ENCODE results near the gene MBNL1.

The MBNL1 gene

DNA sequence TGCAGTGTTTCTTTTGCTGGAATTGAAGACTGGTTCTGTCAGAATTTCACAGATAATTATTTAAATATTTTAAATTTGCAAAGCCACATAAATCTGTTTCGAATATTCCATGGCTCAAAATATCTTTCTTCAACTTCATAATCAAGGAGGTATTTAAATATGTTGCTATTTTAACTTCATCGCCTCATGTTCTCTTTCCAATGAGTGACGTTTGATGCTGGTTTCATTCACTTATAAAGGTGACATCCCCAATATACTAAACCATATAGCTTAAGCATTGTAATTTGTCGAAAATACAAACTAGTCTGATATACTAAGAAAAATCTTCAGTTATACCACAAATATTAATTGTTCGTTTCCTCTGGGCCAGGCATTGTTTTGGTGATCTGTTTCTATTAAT, 22.5 kb downstream of the MBNL1 start:
- TF ChIP-seq, protein P1, sequence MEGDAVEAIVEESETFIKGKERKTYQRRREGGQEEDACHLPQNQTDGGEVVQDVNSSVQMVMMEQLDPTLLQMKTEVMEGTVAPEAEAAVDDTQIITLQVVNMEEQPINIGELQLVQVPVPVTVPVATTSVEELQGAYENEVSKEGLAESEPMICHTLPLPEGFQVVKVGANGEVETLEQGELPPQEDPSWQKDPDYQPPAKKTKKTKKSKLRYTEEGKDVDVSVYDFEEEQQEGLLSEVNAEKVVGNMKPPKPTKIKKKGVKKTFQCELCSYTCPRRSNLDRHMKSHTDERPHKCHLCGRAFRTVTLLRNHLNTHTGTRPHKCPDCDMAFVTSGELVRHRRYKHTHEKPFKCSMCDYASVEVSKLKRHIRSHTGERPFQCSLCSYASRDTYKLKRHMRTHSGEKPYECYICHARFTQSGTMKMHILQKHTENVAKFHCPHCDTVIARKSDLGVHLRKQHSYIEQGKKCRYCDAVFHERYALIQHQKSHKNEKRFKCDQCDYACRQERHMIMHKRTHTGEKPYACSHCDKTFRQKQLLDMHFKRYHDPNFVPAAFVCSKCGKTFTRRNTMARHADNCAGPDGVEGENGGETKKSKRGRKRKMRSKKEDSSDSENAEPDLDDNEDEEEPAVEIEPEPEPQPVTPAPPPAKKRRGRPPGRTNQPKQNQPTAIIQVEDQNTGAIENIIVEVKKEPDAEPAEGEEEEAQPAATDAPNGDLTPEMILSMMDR (IDR thresholded peaks at IDR 0.05; ENCODE audit: borderline replicate concordance, control extremely low read depth, extremely low read depth, insufficient read depth, missing control alignments) = no peak
- in situ Hi-C loops (cut with MboI; ENCODE audit: low sequenced_read_pairs, unreplicated experiment) = no loop called here
- no peak for DNase-seq (ENCODE audit: low spot score)

DNA sequence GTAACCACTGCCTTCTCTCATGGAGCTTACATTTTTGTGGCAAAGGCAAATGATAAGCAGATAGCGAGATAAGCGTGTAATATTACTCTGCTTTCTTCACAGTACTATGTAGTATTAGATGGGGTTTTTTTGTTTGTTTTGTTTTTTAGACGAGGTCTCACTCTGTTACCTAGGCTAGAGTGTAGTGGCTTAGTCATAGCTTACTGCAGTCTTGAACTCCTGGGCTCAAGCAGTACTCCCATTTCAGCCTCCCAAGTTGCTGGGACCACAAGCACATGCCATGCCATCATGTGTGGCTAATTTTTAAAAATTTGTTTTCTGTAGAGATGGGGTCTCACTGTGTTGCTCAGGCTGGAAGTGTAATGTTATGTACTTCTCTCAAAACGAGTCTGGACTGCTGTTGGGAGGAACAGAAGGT, 22.9 kb downstream of the MBNL1 start:
- in situ Hi-C loops (cut with MboI; ENCODE audit: low sequenced_read_pairs, unreplicated experiment) = no loop called here
- no peak for DNase-seq (ENCODE audit: low spot score)
- TF ChIP-seq, protein P1 (IDR thresholded peaks at IDR 0.05; ENCODE audit: borderline replicate concordance, control extremely low read depth, extremely low read depth, insufficient read depth, missing control alignments) = no peak

DNA sequence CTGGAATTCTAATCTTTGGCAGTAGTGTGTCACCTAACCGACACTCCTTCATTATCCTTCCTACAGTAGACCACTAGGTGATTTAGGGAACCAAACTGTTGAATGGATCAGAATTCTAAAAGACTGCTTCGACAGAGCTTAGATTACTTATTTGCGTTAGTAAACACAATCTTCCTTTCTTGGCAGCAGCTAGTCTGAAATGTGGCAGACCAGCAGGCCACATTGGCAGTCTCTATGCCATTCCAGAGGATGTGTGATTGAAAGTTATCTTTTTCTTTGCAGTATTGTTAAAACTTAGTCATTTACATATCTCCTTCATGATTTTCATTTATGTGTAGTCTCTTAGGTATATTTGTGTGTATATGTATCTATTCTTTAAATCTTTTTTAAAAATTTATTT, 23.6 kb downstream of the MBNL1 start:
- TF ChIP-seq, protein P1 (IDR thresholded peaks at IDR 0.05; ENCODE audit: borderline replicate concordance, control extremely low read depth, extremely low read depth, insufficient read depth, missing control alignments) = no peak
- in situ Hi-C loops (cut with MboI; ENCODE audit: low sequenced_read_pairs, unreplicated experiment) = no loop called here
- no peak for DNase-seq (ENCODE audit: low spot score)

DNA sequence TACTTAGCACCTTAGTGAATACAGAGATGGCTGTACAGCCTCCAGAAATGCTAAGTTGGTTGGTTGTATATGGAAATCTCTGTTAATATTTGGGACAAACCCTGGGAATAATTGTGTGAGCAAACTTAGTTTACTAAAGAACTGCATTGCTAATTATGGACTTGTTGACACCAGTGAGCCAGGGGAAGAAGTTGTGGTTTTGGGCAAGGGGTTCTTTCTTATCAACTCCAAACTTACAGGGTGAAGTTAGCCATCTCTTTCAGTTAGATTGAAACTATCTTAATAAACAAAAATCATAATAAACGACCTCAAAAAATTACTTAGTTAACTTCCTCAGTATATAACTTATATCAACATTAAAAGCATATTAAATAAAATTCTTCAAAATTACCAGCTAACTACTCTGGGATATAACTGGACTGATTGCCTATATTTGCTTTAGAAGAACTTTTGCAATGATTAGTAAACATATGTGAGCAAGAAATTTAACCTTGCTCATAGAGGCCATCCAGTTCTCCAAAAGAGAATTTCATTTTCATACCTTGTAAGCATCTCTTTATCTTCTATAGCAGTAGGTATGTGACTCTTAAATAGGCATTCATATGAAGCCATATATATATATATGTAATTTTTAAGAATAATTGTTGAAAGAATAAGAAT, 24.7 kb downstream of the MBNL1 start:
- TF ChIP-seq, protein P1 (IDR thresholded peaks at IDR 0.05; ENCODE audit: borderline replicate concordance, control extremely low read depth, extremely low read depth, insufficient read depth, missing control alignments) = no peak
- in situ Hi-C loops (cut with MboI; ENCODE audit: low sequenced_read_pairs, unreplicated experiment) = no loop called here
- no peak for DNase-seq (ENCODE audit: low spot score)

DNA sequence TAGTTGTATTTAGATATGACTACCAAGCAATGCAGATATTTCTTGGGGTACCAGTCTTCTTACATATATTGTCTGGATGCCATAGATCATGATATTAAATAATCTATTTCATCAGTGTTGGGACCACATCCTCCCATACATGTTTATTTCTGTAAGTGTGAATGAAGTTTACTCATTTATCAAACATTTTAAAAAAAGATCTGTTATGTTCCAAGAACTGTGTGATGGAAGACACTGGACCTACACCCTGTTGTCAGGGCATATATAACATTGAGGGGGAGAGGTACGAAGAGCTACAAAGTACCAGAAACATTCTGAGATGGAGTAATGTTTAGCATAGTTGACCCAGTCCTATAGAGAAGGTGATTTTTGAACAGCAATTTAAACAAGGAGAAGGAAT, 26.6 kb downstream of the MBNL1 start:
- TF ChIP-seq, protein P1 (IDR thresholded peaks at IDR 0.05; ENCODE audit: borderline replicate concordance, control extremely low read depth, extremely low read depth, insufficient read depth, missing control alignments) = no peak
- no peak for DNase-seq (ENCODE audit: low spot score)
- in situ Hi-C loops (cut with MboI; ENCODE audit: low sequenced_read_pairs, unreplicated experiment) = no loop called here

DNA sequence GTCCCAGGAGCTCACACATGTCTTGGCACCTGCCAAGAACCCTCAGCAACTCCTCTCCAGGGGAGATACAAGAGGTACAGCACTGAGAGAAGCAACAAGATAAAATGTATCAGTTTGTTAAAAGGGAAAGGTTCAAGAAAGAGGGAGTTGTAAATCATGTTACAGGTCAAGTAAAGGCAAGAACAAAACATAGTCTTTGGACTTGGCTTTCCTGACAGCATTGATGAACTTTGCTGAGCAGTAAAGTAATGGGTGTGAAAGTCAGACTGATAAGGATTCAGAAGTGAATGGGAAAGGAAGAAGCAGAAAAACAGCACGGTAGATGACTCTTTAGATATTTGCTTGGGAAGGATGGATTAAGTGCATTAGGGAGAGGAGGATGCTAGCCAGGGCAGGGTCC, 27.1 kb downstream of the MBNL1 start:
- DNase-seq (ENCODE audit: low spot score) = no peak
- TF ChIP-seq, protein P1 (IDR thresholded peaks at IDR 0.05; ENCODE audit: borderline replicate concordance, control extremely low read depth, extremely low read depth, insufficient read depth, missing control alignments) = no peak
- in situ Hi-C loops (cut with MboI; ENCODE audit: low sequenced_read_pairs, unreplicated experiment) = no loop called here

Measured in GM13976 (cell line).